ENCODE results near the gene CNR2.

DNA sequence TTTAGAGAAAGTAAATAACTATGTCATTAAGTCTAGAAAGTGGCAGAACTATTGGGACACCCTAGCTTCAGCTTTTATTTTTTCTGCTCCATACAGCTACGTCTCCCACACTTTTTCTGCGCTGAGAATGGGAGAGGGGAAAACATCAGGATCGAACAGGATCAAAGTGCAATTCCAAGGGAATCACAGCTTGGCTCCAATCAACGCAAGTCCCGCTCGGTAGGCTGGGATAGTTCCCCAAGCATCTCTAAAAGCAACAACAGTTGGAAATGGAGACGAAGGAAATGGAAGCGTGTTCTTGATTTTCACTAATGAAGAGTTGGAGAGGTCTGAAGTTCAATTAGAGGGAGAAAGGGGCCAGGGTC is 88.5 kb downstream of the CNR2 start:
- TF ChIP-seq, protein P1, sequence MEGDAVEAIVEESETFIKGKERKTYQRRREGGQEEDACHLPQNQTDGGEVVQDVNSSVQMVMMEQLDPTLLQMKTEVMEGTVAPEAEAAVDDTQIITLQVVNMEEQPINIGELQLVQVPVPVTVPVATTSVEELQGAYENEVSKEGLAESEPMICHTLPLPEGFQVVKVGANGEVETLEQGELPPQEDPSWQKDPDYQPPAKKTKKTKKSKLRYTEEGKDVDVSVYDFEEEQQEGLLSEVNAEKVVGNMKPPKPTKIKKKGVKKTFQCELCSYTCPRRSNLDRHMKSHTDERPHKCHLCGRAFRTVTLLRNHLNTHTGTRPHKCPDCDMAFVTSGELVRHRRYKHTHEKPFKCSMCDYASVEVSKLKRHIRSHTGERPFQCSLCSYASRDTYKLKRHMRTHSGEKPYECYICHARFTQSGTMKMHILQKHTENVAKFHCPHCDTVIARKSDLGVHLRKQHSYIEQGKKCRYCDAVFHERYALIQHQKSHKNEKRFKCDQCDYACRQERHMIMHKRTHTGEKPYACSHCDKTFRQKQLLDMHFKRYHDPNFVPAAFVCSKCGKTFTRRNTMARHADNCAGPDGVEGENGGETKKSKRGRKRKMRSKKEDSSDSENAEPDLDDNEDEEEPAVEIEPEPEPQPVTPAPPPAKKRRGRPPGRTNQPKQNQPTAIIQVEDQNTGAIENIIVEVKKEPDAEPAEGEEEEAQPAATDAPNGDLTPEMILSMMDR (IDR thresholded peaks at IDR 0.05; ENCODE audit: low read length) = no peak
- TF ChIP-seq EZH2 (IDR thresholded peaks at IDR 0.05; ENCODE audit: borderline replicate concordance, low read length) = no peak
